ENCODE data around the gene OTOP2.

OTOP2 gene

GRCh38 chr17:74981979-74982662, 58.0 kb downstream of the OTOP2 start (continued):
- TF ChIP-seq ZSCAN4 (tag by site-specific recombination; IDR thresholded peaks at IDR 0.05), result peak; percentile 42; the same call in 1 of the 2 replicates
- TF ChIP-seq HOXA7 (CRISPR knock-in tag; IDR thresholded peaks at IDR 0.05; ENCODE audit: borderline replicate concordance), result no peak
- TF ChIP-seq OSR2 (tag by site-specific recombination; IDR thresholded peaks at IDR 0.05), result no peak
- 0 out of 2 replicates have a peak, but pooled peaks have one; percentile 41 for TF ChIP-seq PRDM4 (tag by site-specific recombination; IDR thresholded peaks at IDR 0.05)
- TF ChIP-seq ZNF707 (tag by site-specific recombination; IDR thresholded peaks at IDR 0.05), result no peak
- TF ChIP-seq ZNF133 (tag by site-specific recombination; IDR thresholded peaks at IDR 0.05), result no peak
- TF ChIP-seq ZNF24 (tag by site-specific recombination; IDR thresholded peaks at IDR 0.05), result peak; percentile 83
- no peak for TF ChIP-seq ZNF248 (tag by site-specific recombination; IDR thresholded peaks at IDR 0.05)
- no peak; the same call in 1 of the 2 replicates for TF ChIP-seq ZBTB6 (tag by site-specific recombination; IDR thresholded peaks at IDR 0.05)
- TF ChIP-seq YY1 (tag by site-specific recombination; IDR thresholded peaks at IDR 0.05), result no peak
- peak; percentile 89 for TF ChIP-seq ATF2 (tag by site-specific recombination; IDR thresholded peaks at IDR 0.05; ENCODE audit: low read depth)
- peak; percentile 91 for TF ChIP-seq ZNF223 (tag by site-specific recombination; IDR thresholded peaks at IDR 0.05)
- TF ChIP-seq ZFP3 (tag by site-specific recombination; IDR thresholded peaks at IDR 0.05; ENCODE audit: low read depth), result no peak
- TF ChIP-seq ZSCAN5A (tag by site-specific recombination; IDR thresholded peaks at IDR 0.05), result peak; percentile 91; the same call in 1 of the 2 replicates
- peak; percentile 94 for TF ChIP-seq ZBTB17 (tag by site-specific recombination; IDR thresholded peaks at IDR 0.05)
- no peak for TF ChIP-seq ZNF350 (tag by site-specific recombination; IDR thresholded peaks at IDR 0.05)
- TF ChIP-seq MZF1 (tag by site-specific recombination; IDR thresholded peaks at IDR 0.05; ENCODE audit: borderline replicate concordance), result 0 out of 2 replicates have a peak, but pooled peaks have one; percentile 19
- no peak for TF ChIP-seq MYNN (tag by site-specific recombination; IDR thresholded peaks at IDR 0.05; ENCODE audit: borderline replicate concordance)
- peak; percentile 86 for TF ChIP-seq KLF7 (tag by site-specific recombination; IDR thresholded peaks at IDR 0.05; ENCODE audit: borderline replicate concordance)
- TF ChIP-seq ZNF148 (tag by site-specific recombination; IDR thresholded peaks at IDR 0.05; ENCODE audit: borderline replicate concordance), result no peak
- TF ChIP-seq ZNF610 (tag by site-specific recombination; IDR thresholded peaks at IDR 0.05; ENCODE audit: borderline replicate concordance), result no peak
- TF ChIP-seq ZNF202 (tag by site-specific recombination; IDR thresholded peaks at IDR 0.05; ENCODE audit: borderline replicate concordance), result no peak
- peak; percentile 56; the same call in 1 of the 2 replicates for TF ChIP-seq ZNF398 (tag by site-specific recombination; IDR thresholded peaks at IDR 0.05)
- peak; percentile 80; the same call in 1 of the 2 replicates for TF ChIP-seq CTCF (tag by site-specific recombination; IDR thresholded peaks at IDR 0.05)
- peak; percentile 79; the same call in 1 of the 2 replicates for TF ChIP-seq ZSCAN23 (tag by site-specific recombination; IDR thresholded peaks at IDR 0.05)

All from HEK293 (cell line).